SKM-1 treated with dmso at 0.1 percent for 144 hours (cell line): ENCODE measurements around the gene NKD2.
"Not testable (repeated sequence)": the region's sequence is repeated elsewhere in the genome, so short reads cannot be mapped to it uniquely, and the experiment has no call there.

Experiments
- DNase-seq: peaks from one replicate; lab custom pipeline; 2025; ENCODE audit not compliant: unreplicated experiment; lab: John Stamatoyannopoulos, UW

NKD2 gene

GRCh38 chr5:1068204-1068894 is 59.7 kb downstream of the NKD2 start:
- DNase-seq = no peak

- no peak for DNase-seq
Measured at GRCh38 chr5:1068895-1069719, 60.5 kb downstream of the NKD2 start.

GRCh38 chr5:1069720-1070088 is 61.1 kb downstream of the NKD2 start:
- DNase-seq = no peak

- DNase-seq = no peak
Measured at GRCh38 chr5:1073239-1074102, 64.9 kb downstream of the NKD2 start.

- no peak for DNase-seq
Measured at GRCh38 chr5:1074226-1074625, 65.6 kb downstream of the NKD2 start.

GRCh38 chr5:1074816-1075554 is 66.4 kb downstream of the NKD2 start:
- no peak for DNase-seq

DNA sequence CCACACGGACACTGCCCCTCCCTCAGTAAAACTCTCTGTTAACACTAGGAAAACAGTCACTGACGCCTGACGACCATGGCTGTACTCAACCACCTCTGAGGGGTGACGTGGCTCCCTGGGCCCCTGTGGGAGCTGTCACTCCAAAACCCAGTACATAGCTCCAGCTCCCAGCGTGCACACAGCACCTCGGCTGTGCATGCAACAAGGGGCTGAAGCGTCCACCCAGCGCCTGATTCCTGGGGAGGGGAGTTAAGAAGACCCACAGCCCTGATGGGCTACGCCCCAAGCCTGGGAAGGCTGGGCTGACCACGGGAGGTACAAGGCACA is 66.9 kb downstream of the NKD2 start:
- DNase-seq = no peak

GRCh38 chr5:1075931-1076330 is 67.3 kb downstream of the NKD2 start:
- no peak for DNase-seq

DNA sequence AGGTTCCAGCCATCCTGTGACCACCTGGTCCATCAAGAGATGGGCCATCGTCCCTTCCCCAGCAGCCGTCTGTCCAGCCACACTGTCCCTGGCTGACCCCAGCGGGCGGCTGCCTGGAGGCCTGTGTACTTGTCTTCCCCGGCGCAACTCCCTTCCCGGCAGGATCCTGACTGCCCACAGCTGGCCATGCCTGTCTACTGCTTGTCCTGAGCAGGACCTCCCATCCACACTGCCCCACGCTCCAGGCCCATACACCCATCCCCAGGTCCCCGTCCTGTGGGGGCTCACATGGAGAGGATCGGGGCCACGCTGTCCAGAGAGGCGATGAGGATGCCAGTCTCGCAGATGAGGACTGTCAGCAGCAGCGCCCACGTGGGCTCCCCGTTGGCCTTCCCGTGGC is 67.8 kb downstream of the NKD2 start:
- DNase-seq = no peak

- DNase-seq = no peak
Measured at GRCh38 chr5:1077026-1077425, 68.4 kb downstream of the NKD2 start.

DNA sequence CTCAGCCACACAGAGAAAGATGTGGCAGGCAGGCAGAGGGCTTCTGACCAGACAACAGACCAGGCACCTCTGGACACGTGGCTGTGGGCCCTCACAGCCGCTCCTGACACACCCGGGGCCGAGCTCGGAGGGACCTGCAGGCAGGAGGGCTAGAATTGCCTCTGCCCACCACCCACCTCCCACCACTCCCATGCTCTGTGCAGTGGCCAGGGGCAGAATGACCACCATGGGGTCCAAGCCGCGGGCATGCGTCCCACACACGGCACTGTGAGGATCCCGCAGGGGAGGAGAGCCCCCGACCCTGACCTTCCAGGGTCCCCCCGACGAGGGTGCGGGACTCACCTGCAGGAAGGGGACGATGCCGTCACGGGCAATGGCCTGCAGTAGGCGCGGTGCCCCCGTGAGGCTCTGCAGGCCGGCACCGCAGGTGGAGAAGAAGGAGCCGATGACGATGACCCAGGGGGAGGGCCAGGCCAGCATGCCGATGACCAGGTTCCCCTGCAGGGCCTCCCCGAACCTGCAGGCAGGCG is 69.0 kb downstream of the NKD2 start:
- DNase-seq = no peak

DNA sequence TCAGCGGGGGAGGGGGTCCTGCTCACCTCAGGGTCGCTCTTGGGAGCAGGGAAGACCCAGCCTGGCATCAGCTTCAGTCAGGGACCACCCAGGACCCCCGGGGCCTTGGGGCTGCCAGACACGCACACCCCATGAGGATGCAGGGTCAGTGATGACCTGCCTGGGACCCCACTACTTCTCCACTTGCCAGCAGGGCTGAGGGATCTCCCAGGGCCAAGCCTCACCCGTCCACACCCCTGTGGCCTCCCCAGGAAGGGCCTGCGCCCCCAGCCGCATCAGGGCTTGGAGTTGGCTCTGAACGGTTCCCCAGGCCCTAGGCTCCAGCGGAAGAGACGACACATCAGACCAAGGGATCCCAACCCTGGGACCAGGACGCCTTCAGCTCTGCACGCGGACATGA is 69.6 kb downstream of the NKD2 start:
- DNase-seq = no peak

DNA sequence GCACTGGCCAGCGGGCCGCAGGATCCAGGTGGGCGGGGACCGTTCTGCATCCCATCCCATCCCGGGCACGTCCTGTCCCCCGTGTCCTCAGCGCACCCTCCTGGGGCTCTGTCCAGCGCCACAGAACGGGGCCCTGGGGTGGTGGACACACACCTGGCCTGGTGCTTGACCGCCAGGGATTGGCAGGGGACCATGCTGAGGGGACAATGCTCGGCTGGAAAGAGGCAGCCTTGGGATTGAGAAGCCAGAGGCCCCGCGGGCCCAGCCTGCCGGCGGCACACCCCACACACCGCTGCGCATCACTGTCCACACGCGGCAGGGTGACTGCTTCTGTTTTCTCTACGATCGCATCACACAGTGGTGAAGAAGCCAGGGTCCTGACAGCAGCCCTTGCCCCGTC is 70.2 kb downstream of the NKD2 start:
- DNase-seq = no peak

DNA sequence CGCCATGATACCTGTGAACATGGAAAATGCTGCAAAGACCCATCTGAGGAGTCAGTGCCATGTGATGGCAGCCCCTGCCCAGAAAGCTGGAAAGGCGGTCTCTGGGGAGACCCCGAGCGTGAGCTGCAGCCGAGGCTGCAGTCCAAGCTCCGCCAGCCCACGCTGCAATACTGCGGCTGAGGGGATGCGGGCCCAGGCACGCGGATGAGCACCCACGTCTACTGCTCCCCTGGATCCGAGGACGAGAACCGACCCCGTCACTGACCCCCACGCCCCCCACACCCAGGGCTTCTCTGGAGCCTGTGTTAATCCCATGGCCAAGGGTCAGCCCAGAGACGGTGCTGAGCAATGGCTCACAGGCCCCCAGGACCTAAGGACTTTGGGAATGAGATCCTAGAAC is 70.9 kb downstream of the NKD2 start:
- DNase-seq = no peak

GRCh38 chr5:1079961-1080360 is 71.4 kb downstream of the NKD2 start:
- no peak for DNase-seq

DNA sequence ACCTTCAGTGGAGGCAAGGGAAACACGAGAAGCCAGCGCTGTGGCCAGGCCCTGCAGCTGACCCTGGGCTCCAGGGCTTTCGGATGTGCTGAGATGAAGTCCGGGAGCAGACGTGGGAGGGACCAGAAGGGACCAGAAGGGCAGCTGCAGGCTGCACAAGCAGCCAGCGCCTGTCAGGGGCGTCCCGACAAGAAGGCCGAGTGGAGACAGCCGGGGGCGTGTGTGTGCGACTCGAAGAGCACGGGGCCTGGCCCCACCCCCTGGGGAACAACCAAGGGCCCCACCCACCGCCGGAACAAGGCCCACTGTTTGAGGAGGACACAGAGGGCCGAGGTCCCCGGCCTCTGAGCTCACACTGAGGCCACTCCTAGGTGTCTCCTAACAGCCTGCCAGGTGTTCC is 71.8 kb downstream of the NKD2 start:
- DNase-seq = no peak

DNA sequence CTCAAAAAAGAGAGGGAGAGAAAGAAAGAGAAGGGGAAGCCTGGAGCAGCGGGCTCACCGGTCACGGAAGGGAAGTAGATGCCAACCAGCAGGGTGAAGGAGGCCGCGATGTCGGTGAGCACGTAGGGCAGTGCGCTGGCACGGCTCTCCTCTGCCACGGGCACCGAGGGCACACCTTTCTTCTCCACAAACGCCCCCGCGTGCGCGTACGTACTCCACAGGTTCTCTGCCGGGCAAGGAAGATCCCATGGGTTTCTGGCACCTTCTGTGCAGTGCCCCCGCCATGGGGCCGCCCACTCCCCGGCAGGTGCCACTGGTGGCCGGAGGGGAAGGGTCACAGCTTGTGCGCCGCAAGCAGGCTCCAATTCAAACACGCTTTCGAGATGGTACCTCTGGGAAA is 72.9 kb downstream of the NKD2 start:
- no peak for DNase-seq

GRCh38 chr5:1083026-1083425 is 74.4 kb downstream of the NKD2 start:
- DNase-seq = not testable (repeated sequence)

DNA sequence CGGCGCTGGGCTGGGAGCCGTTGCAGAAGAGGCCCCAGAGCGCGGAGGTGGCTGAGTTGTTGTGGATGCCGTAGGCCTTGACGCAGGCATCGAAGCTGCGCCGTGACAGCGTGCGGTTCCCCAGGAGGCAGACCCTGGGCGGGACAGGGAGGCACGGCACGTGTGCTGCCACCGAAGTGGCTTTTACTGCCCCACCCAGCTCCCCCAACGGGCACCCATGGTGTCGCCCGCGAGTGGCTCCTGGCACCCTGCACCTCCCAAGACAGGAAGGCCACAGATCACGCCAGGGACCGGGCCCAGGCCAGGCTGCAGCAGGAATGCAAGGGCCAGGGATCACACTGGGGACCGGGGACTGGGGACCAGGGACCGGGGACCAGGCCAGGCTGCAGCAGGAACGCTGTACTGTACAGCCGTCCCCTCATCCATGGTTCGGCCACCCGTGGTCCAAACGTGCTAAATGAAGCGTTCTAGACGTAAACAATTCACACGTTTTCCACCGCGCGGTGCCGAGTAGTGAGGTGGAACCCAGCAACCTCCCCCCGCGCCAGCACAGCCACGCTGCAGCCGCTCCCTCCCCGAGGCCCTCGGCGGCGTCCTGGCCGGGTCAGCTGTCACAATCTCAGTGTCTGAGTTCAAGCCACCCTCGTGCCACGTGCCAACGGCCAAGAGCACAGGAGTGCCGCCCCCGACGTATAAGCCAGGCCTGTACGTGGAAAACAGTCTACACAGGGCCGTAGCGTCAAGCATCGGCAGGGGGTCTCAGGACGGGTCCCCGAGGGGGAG is 75.4 kb downstream of the NKD2 start:
- no peak for DNase-seq

- no peak for DNase-seq
Measured at GRCh38 chr5:1085391-1085790, 76.8 kb downstream of the NKD2 start.
